ENCODE results near the gene FAM241A. TPM values are rescaled to one million over a fixed set of nuclear protein-coding genes. Genes with fewer than 3 reads are reported as not detected.

Gene FAM241A
- total and polyA plus RNA-seq, 2 donors (not counting 1 experiment from before 2014, with no cell fraction given): 0.43 to 0.79 TPM

DNA sequence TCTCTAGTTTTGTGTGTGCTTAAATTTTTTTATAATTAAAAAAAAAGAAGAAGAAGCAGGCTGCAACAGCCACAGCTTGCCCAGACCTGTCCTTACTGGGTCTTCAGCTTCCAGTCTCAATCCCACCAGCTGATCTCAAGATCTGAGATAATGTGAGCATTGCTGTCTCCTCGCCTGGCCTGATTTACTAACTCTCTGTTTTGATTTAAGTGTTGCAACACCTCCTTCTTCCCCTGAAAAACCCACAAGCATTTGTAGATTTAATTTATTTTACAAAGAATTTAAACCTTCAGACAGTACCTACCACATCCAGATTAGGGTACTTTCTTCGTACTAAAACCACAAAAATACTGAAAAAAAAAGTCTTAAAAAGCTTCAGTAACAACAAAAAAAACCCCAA lies 38.0 kb downstream of the FAM241A start:
- no peak for DNase-seq
- no peak overlapping the region for H3K27ac ChIP-seq (ENCODE audit: low read length in 2 of 2)
- H3K79me2 ChIP-seq (ENCODE audit: control insufficient read depth, insufficient read depth, low read length): no peaks in the 10 kb centered on the region
- no peaks in the 10 kb centered on the region for H4K20me1 ChIP-seq (ENCODE audit: control insufficient read depth, insufficient read depth, low read length, poor library complexity, severe bottlenecking)
- Mint-ChIP-seq H3K4me1 (no peaks in the 10 kb centered on the region), H3K27ac (no peak overlapping the region), H3K4me3 (no peak overlapping the region), H3K27me3 (no peaks in the 10 kb centered on the region), H3K9me3 (ENCODE audit: insufficient read depth) (no peaks in the 10 kb centered on the region)
- no peaks in the 10 kb centered on the region for H3K4me1 ChIP-seq (ENCODE audit: control insufficient read depth in 2 of 2, insufficient read depth in 2 of 2, low read length in 2 of 2)
- WGBS (ENCODE audit: insufficient coverage): no CpG with 5 or more reads among the region's 2 CpGs
- H3K36me3 ChIP-seq (replicated peaks in 1 of 2; ENCODE audit: control extremely low read depth in 1 of 2, control insufficient read depth in 1 of 2, extremely low read depth in 1 of 2, insufficient read depth in 2 of 2, low read length in 1 of 2): no peaks in the 10 kb centered on the region
- H3K9me3 ChIP-seq (ENCODE audit: control extremely low read depth in 1 of 3, control insufficient read depth in 2 of 3, insufficient read depth in 1 of 3, low read length in 2 of 3): no peaks in the 10 kb centered on the region
- no peak for TF ChIP-seq EZH2 (IDR thresholded peaks at IDR 0.05; ENCODE audit: borderline replicate concordance, insufficient read depth, low read depth, low read length, poor library complexity, severe bottlenecking)
- TF ChIP-seq, protein P1, sequence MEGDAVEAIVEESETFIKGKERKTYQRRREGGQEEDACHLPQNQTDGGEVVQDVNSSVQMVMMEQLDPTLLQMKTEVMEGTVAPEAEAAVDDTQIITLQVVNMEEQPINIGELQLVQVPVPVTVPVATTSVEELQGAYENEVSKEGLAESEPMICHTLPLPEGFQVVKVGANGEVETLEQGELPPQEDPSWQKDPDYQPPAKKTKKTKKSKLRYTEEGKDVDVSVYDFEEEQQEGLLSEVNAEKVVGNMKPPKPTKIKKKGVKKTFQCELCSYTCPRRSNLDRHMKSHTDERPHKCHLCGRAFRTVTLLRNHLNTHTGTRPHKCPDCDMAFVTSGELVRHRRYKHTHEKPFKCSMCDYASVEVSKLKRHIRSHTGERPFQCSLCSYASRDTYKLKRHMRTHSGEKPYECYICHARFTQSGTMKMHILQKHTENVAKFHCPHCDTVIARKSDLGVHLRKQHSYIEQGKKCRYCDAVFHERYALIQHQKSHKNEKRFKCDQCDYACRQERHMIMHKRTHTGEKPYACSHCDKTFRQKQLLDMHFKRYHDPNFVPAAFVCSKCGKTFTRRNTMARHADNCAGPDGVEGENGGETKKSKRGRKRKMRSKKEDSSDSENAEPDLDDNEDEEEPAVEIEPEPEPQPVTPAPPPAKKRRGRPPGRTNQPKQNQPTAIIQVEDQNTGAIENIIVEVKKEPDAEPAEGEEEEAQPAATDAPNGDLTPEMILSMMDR (IDR thresholded peaks at IDR 0.05): no peak
- H3K4me3 ChIP-seq (ENCODE audit: control extremely low read depth in 1 of 5, extremely low read depth in 1 of 5, insufficient read depth in 1 of 5, low read depth in 2 of 5, low read length in 4 of 5): no peak overlapping the region
- H3K4me2 ChIP-seq (replicated peaks; ENCODE audit: low read depth, low read length, poor library complexity, severe bottlenecking): no peak overlapping the region
- intact Hi-C loops (cut with micrococcal nuclease): no loop called here
- no peak overlapping the region for H3K9ac ChIP-seq (ENCODE audit: low read length)
- POLR2A ChIA-PET: no interaction called here
- CTCF ChIA-PET: no interaction called here
- ATAC-seq (ENCODE audit: low read depth): no peak
- H2AFZ ChIP-seq (ENCODE audit: insufficient read depth, low read depth, low read length, poor library complexity, severe bottlenecking): no peak overlapping the region
- no peaks in the 10 kb centered on the region for H3K27me3 ChIP-seq (replicated peaks in 1 of 4; ENCODE audit: control extremely low read depth in 1 of 4, control insufficient read depth in 3 of 4, insufficient read depth in 4 of 4, low read length in 3 of 4)

DNA sequence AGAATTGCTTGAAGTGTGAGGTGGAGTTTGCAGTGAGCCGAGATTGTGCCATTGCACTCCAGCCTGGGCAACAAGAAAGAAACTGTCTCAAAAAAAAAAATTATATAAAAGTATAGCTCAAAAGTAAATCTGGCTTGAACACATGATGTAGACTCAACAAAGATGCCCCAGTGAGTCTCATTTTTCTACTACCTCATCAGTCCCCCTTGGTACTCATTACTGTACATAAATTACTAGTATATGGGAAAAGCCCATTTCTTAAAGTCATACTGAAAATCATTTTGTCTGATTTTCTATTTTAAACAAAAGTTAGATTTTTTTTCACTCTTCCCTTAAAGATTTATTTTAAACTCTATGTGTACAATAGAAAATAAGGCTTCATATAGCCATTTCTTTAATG lies 39.2 kb downstream of the FAM241A start:
- H3K27ac ChIP-seq (ENCODE audit: low read length in 2 of 2): no peak overlapping the region
- H3K9ac ChIP-seq (ENCODE audit: low read length): no peak overlapping the region
- no peaks in the 10 kb centered on the region for H3K27me3 Mint-ChIP-seq
- no peaks in the 10 kb centered on the region for H3K9me3 Mint-ChIP-seq (ENCODE audit: insufficient read depth)
- no peaks in the 10 kb centered on the region for H3K4me1 Mint-ChIP-seq
- ATAC-seq (ENCODE audit: low read depth): no peak
- no peak overlapping the region for H3K27ac Mint-ChIP-seq
- no peaks in the 10 kb centered on the region for H3K36me3 ChIP-seq (replicated peaks in 1 of 2; ENCODE audit: control extremely low read depth in 1 of 2, control insufficient read depth in 1 of 2, extremely low read depth in 1 of 2, insufficient read depth in 2 of 2, low read length in 1 of 2)
- no peak overlapping the region for H2AFZ ChIP-seq (ENCODE audit: insufficient read depth, low read depth, low read length, poor library complexity, severe bottlenecking)
- H3K4me1 ChIP-seq (ENCODE audit: control insufficient read depth in 2 of 2, insufficient read depth in 2 of 2, low read length in 2 of 2): no peaks in the 10 kb centered on the region
- no peaks in the 10 kb centered on the region for H3K79me2 ChIP-seq (ENCODE audit: control insufficient read depth, insufficient read depth, low read length)
- no peaks in the 10 kb centered on the region for H4K20me1 ChIP-seq (ENCODE audit: control insufficient read depth, insufficient read depth, low read length, poor library complexity, severe bottlenecking)
- CTCF ChIA-PET: no interaction called here
- H3K4me2 ChIP-seq (replicated peaks; ENCODE audit: low read depth, low read length, poor library complexity, severe bottlenecking): no peak overlapping the region
- H3K27me3 ChIP-seq (replicated peaks in 1 of 4; ENCODE audit: control extremely low read depth in 1 of 4, control insufficient read depth in 3 of 4, insufficient read depth in 4 of 4, low read length in 3 of 4): no peaks in the 10 kb centered on the region
- no peak for DNase-seq
- no CpG with 5 or more reads among the region's 1 CpG for WGBS (ENCODE audit: insufficient coverage)
- intact Hi-C loops (cut with micrococcal nuclease): no loop called here
- no peaks in the 10 kb centered on the region for H3K9me3 ChIP-seq (ENCODE audit: control extremely low read depth in 1 of 3, control insufficient read depth in 2 of 3, insufficient read depth in 1 of 3, low read length in 2 of 3)
- POLR2A ChIA-PET: no interaction called here
- TF ChIP-seq EZH2 (IDR thresholded peaks at IDR 0.05; ENCODE audit: borderline replicate concordance, insufficient read depth, low read depth, low read length, poor library complexity, severe bottlenecking): no peak
- TF ChIP-seq, protein P1 (IDR thresholded peaks at IDR 0.05): no peak
- no peak overlapping the region for H3K4me3 ChIP-seq (ENCODE audit: control extremely low read depth in 1 of 5, extremely low read depth in 1 of 5, insufficient read depth in 1 of 5, low read depth in 2 of 5, low read length in 4 of 5)
- H3K4me3 Mint-ChIP-seq: no peak overlapping the region

Data from B cell (primary cell).